GM19351 (cell line): Measurements from ENCODE around the gene COMT.
"Not testable (repeated sequence)": the region's sequence is repeated elsewhere in the genome, so short reads cannot be mapped to it uniquely, and the experiment has no call there.

Experiments used
- ATAC-seq: cut with Tn5 transposase; IDR thresholded peaks from one replicate; pipeline ENCODE4 v1.9.1; 2021; ENCODE audit warnings: mild to moderate bottlenecking, moderate library complexity; ENCODE audit not compliant: unreplicated experiment

The COMT gene

GRCh38 chr22:19941365-19942082 is at the start of gene COMT, which contains the start of gene TXNRD2:
Gene COMT (plus strand): TSS chr22:19941772. CDS start chr22:19962527, 20,755 bp downstream.
Gene TXNRD2 (minus strand): TSS chr22:19941818. CDS start chr22:19941803, 15 bp downstream.
- ATAC-seq: peak; percentile 47

GRCh38 chr22:19892257-19892879 is 49.2 kb upstream of the COMT start:
- no peak for ATAC-seq

- ATAC-seq: no peak
These were observed 48.6 kb upstream of the COMT start for GRCh38 chr22:19892925-19893324.

GRCh38 chr22:19893363-19893762 is 48.2 kb upstream of the COMT start:
- no peak for ATAC-seq

GRCh38 chr22:19895160-19895849 is 46.3 kb upstream of the COMT start:
- no peak for ATAC-seq

GRCh38 chr22:19896665-19897355 is 44.8 kb upstream of the COMT start:
- ATAC-seq: no peak

- ATAC-seq: no peak
These were observed 43.8 kb upstream of the COMT start for GRCh38 chr22:19897726-19898125.

GRCh38 chr22:19898145-19898544 is 43.4 kb upstream of the COMT start:
- ATAC-seq: no peak

- no peak for ATAC-seq
These were observed 42.6 kb upstream of the COMT start for GRCh38 chr22:19898831-19899567.

GRCh38 chr22:19900707-19901436 is 40.7 kb upstream of the COMT start:
- ATAC-seq: no peak

GRCh38 chr22:19901577-19902244 is 39.9 kb upstream of the COMT start:
- no peak for ATAC-seq

GRCh38 chr22:19902245-19902715 is 39.3 kb upstream of the COMT start:
- no peak for ATAC-seq

GRCh38 chr22:19903031-19903430 is 38.5 kb upstream of the COMT start:
- no peak for ATAC-seq

- no peak for ATAC-seq
These were observed 38.1 kb upstream of the COMT start for GRCh38 chr22:19903513-19903912.

- no peak for ATAC-seq
These were observed 37.3 kb upstream of the COMT start for GRCh38 chr22:19904174-19904856.

- ATAC-seq: no peak
These were observed 36.6 kb upstream of the COMT start for GRCh38 chr22:19904935-19905334.

GRCh38 chr22:19905347-19906276 is 36.0 kb upstream of the COMT start:
- ATAC-seq: no peak

GRCh38 chr22:19906864-19907263 is 34.7 kb upstream of the COMT start:
- not testable (repeated sequence) for ATAC-seq
